Stimulated activated CD8-positive, alpha-beta memory T cell treated with anti-CD3 and anti-CD28 coated beads, Interleukin-4, amount 100 ng/mL, for 24 hours (primary cell): ENCODE measurements around the gene DCTD.

Experiments used
- DNase-seq: peaks from one replicate; pipeline ENCODE4 v3.0.0-alpha.2; 2020; ENCODE audit warnings: low read depth

The DCTD gene

GRCh38 chr4:182893047-182893446 is 24.1 kb downstream of the DCTD start:
- no peak for DNase-seq

- no peak for DNase-seq
These were observed 27.0 kb downstream of the DCTD start for GRCh38 chr4:182890202-182890601.

- DNase-seq, result no peak
These were observed 28.3 kb downstream of the DCTD start for GRCh38 chr4:182888891-182889290.

GRCh38 chr4:182886768-182887167 is 30.4 kb downstream of the DCTD start:
- DNase-seq, result no peak

- no peak for DNase-seq
These were observed 31.0 kb downstream of the DCTD start for GRCh38 chr4:182886205-182886604.

GRCh38 chr4:182885738-182886077 is 31.5 kb downstream of the DCTD start:
- no peak for DNase-seq

- no peak for DNase-seq
These were observed 32.0 kb downstream of the DCTD start for GRCh38 chr4:182885022-182885737.

- DNase-seq, result no peak
These were observed 33.1 kb downstream of the DCTD start for GRCh38 chr4:182884040-182884439.

- no peak for DNase-seq
These were observed 33.8 kb downstream of the DCTD start for GRCh38 chr4:182883351-182883750.

- DNase-seq, result no peak
These were observed 35.3 kb downstream of the DCTD start for GRCh38 chr4:182881914-182882313.

GRCh38 chr4:182880387-182881356 is 36.5 kb downstream of the DCTD start:
- DNase-seq, result no peak

GRCh38 chr4:182879913-182880312 is 37.3 kb downstream of the DCTD start:
- no peak for DNase-seq

GRCh38 chr4:182878633-182879495 is 38.3 kb downstream of the DCTD start:
- no peak for DNase-seq

GRCh38 chr4:182877326-182877883 is 39.8 kb downstream of the DCTD start:
- no peak for DNase-seq

GRCh38 chr4:182876427-182876826 is 40.8 kb downstream of the DCTD start:
- DNase-seq, result no peak

- no peak for DNase-seq
These were observed 41.5 kb downstream of the DCTD start for GRCh38 chr4:182875453-182876405.

GRCh38 chr4:182874797-182875345 is 42.3 kb downstream of the DCTD start:
- DNase-seq, result no peak

GRCh38 chr4:182874304-182874751 is 42.9 kb downstream of the DCTD start:
- DNase-seq, result no peak

GRCh38 chr4:182873726-182874125 is 43.5 kb downstream of the DCTD start:
- no peak for DNase-seq

- no peak for DNase-seq
These were observed 43.9 kb downstream of the DCTD start for GRCh38 chr4:182873289-182873688.
